HEK293 (cell line): ENCODE results near the gene DAAM2.

Experiments
- CTCF ChIP-seq: fragments of 450-650 bp; formaldehyde crosslinking; IDR thresholded peaks from 2 replicates; pipeline ENCODE4 v1.5.1; 2016; ENCODE audit warnings: missing biosample characterization, missing genetic modification characterization
- IKZF3 ChIP-seq: fragments of 450-650 bp; IDR thresholded peaks from 2 replicates; pipeline ENCODE4 v1.5.0; 2018; ENCODE audit warnings: missing biosample characterization, mild to moderate bottlenecking, missing genetic modification characterization, moderate library complexity
- KLF7 ChIP-seq: fragments of 450-650 bp; formaldehyde crosslinking; IDR thresholded peaks from 2 replicates; pipeline ENCODE4 v1.5.1; 2016; ENCODE audit warnings: missing biosample characterization, missing genetic modification characterization, borderline replicate concordance
- TCF7L2 ChIP-seq: IDR thresholded peaks from 2 replicates; pipeline ENCODE4 v1.6.1; 2011; ENCODE audit warnings: low read depth, mild to moderate bottlenecking, inconsistent platforms, low read length, moderate library complexity, borderline replicate concordance
- YY2 ChIP-seq: fragments of 450-650 bp; formaldehyde crosslinking; IDR thresholded peaks from 2 replicates; pipeline ENCODE4 v1.5.1; 2016; ENCODE audit warnings: missing biosample characterization, missing genetic modification characterization
- ZNF776 ChIP-seq: fragments of 450-650 bp; formaldehyde crosslinking; IDR thresholded peaks from 2 replicates; pipeline ENCODE4 v1.5.0; 2017; ENCODE audit warnings: missing biosample characterization, missing genetic modification characterization, borderline replicate concordance
- ZNF785 ChIP-seq: fragments of 450-650 bp; formaldehyde crosslinking; IDR thresholded peaks from 2 replicates; pipeline ENCODE4 v1.5.1; 2016; ENCODE audit warnings: missing biosample characterization, missing genetic modification characterization
- ZSCAN5A ChIP-seq: fragments of 450-650 bp; formaldehyde crosslinking; IDR thresholded peaks from 2 replicates; pipeline ENCODE4 v1.5.1; 2016; ENCODE audit warnings: missing biosample characterization, missing genetic modification characterization
- TF ChIP-seq, protein P1 (sequence below): fragments of 450-650 bp; formaldehyde crosslinking; IDR thresholded peaks from 2 replicates; pipeline ENCODE4 v1.5.1; 2017; ENCODE audit warnings: missing biosample characterization, missing genetic modification characterization
- TF ChIP-seq, protein P2 (sequence below): fragments of 450-650 bp; formaldehyde crosslinking; IDR thresholded peaks from 2 replicates; pipeline ENCODE4 v1.5.1; 2016; ENCODE audit warnings: missing biosample characterization, missing genetic modification characterization
- TF ChIP-seq, protein P3 (sequence below): fragments of 450-650 bp; IDR thresholded peaks from 2 replicates; pipeline ENCODE4 v1.5.1; 2018; ENCODE audit warnings: missing biosample characterization, missing genetic modification characterization

GRCh38 chr6:39758905-39759605, 33.1 kb upstream of the DAAM2 start:
- TF ChIP-seq, protein P1, sequence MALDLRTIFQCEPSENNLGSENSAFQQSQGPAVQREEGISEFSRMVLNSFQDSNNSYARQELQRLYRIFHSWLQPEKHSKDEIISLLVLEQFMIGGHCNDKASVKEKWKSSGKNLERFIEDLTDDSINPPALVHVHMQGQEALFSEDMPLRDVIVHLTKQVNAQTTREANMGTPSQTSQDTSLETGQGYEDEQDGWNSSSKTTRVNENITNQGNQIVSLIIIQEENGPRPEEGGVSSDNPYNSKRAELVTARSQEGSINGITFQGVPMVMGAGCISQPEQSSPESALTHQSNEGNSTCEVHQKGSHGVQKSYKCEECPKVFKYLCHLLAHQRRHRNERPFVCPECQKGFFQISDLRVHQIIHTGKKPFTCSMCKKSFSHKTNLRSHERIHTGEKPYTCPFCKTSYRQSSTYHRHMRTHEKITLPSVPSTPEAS: no peak
- TF ChIP-seq ZSCAN5A (no peak), YY2 (tag by site-specific recombination) (no peak), CTCF (no peak), ZNF785 (tag by site-specific recombination) (no peak), TCF7L2 (no peak), IKZF3 (tag by site-specific recombination) (no peak), ZNF776 (tag by site-specific recombination) (no peak), KLF7 (tag by site-specific recombination) (no peak)
- TF ChIP-seq, protein P2, sequence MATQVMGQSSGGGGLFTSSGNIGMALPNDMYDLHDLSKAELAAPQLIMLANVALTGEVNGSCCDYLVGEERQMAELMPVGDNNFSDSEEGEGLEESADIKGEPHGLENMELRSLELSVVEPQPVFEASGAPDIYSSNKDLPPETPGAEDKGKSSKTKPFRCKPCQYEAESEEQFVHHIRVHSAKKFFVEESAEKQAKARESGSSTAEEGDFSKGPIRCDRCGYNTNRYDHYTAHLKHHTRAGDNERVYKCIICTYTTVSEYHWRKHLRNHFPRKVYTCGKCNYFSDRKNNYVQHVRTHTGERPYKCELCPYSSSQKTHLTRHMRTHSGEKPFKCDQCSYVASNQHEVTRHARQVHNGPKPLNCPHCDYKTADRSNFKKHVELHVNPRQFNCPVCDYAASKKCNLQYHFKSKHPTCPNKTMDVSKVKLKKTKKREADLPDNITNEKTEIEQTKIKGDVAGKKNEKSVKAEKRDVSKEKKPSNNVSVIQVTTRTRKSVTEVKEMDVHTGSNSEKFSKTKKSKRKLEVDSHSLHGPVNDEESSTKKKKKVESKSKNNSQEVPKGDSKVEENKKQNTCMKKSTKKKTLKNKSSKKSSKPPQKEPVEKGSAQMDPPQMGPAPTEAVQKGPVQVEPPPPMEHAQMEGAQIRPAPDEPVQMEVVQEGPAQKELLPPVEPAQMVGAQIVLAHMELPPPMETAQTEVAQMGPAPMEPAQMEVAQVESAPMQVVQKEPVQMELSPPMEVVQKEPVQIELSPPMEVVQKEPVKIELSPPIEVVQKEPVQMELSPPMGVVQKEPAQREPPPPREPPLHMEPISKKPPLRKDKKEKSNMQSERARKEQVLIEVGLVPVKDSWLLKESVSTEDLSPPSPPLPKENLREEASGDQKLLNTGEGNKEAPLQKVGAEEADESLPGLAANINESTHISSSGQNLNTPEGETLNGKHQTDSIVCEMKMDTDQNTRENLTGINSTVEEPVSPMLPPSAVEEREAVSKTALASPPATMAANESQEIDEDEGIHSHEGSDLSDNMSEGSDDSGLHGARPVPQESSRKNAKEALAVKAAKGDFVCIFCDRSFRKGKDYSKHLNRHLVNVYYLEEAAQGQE (tag by site-specific recombination): no peak
- TF ChIP-seq, protein P3, sequence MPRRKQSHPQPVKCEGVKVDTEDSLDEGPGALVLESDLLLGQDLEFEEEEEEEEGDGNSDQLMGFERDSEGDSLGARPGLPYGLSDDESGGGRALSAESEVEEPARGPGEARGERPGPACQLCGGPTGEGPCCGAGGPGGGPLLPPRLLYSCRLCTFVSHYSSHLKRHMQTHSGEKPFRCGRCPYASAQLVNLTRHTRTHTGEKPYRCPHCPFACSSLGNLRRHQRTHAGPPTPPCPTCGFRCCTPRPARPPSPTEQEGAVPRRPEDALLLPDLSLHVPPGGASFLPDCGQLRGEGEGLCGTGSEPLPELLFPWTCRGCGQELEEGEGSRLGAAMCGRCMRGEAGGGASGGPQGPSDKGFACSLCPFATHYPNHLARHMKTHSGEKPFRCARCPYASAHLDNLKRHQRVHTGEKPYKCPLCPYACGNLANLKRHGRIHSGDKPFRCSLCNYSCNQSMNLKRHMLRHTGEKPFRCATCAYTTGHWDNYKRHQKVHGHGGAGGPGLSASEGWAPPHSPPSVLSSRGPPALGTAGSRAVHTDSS (tag by site-specific recombination): no peak
